Ureter (tissue), 1 donor: ENCODE measurements around the gene NR2F1-AS1. TPM values are rescaled to one million over a fixed set of nuclear protein-coding genes. Genes with fewer than 3 reads are reported as not detected.

Experiments used
- DNase-seq: peaks from one replicate; pipeline ENCODE4 v3.0.0-alpha.2; 2020; ENCODE audit warnings: low spot score
- total RNA-seq: library from RNA; stranded (reverse); gene quantifications from one replicate; pipeline ENCODE4 v1.2.4, GENCODE V29; 2023
- donor health status: DM: yes; HTN: yes; CAD: no.

The NR2F1-AS1 gene
- 18.8 TPM for total RNA-seq

GRCh38 chr5:93580927-93581445 is at the start of gene NR2F1-AS1:
Gene NR2F1-AS1, minus strand, starts transcription at chr5:93581219.
- DNase-seq, result no peak

- DNase-seq, result no peak
Measured at GRCh38 chr5:93626801-93627200, 45.8 kb upstream of the NR2F1-AS1 start.

- no peak for DNase-seq
Measured at GRCh38 chr5:93623153-93623552, 42.1 kb upstream of the NR2F1-AS1 start.

GRCh38 chr5:93622240-93622885 is 41.3 kb upstream of the NR2F1-AS1 start:
- DNase-seq, result no peak

- DNase-seq, result peak; percentile 78
Measured at GRCh38 chr5:93621327-93621798, 40.3 kb upstream of the NR2F1-AS1 start.

GRCh38 chr5:93620487-93621326 is 39.7 kb upstream of the NR2F1-AS1 start:
- peak; percentile 62 for DNase-seq

GRCh38 chr5:93616538-93617174 is 35.6 kb upstream of the NR2F1-AS1 start:
- DNase-seq, result no peak

GRCh38 chr5:93612855-93613243 is 31.8 kb upstream of the NR2F1-AS1 start:
- no peak for DNase-seq

- no peak for DNase-seq
Measured at GRCh38 chr5:93611976-93612854, 31.2 kb upstream of the NR2F1-AS1 start.

- no peak for DNase-seq
Measured at GRCh38 chr5:93611273-93611975, 30.4 kb upstream of the NR2F1-AS1 start.

GRCh38 chr5:93610581-93611272 is 29.7 kb upstream of the NR2F1-AS1 start:
- DNase-seq, result no peak

GRCh38 chr5:93609762-93610161 is 28.7 kb upstream of the NR2F1-AS1 start:
- no peak for DNase-seq

GRCh38 chr5:93608855-93609254 is 27.8 kb upstream of the NR2F1-AS1 start:
- DNase-seq, result no peak

GRCh38 chr5:93607367-93608258 is 26.6 kb upstream of the NR2F1-AS1 start:
- DNase-seq, result no peak

GRCh38 chr5:93606382-93606752 is 25.3 kb upstream of the NR2F1-AS1 start:
- DNase-seq, result no peak

GRCh38 chr5:93604644-93605515 is 23.9 kb upstream of the NR2F1-AS1 start:
- DNase-seq, result no peak

GRCh38 chr5:93603793-93604643 is 23.0 kb upstream of the NR2F1-AS1 start:
- DNase-seq, result no peak
